GM12892 (cell line): Measurements from ENCODE around the gene HSPB8.

Experiments
- POLR2A ChIP-seq: IDR thresholded peaks from 2 replicates; pipeline ENCODE4 v1.6.1; 2011; ENCODE audit warnings: low read depth, low read length, control low read depth
- POLR2AphosphoS5 ChIP-seq: IDR thresholded peaks from 2 replicates; pipeline ENCODE4 v1.6.1; 2011; ENCODE audit warnings: low read depth, low read length, control low read depth
- TAF1 ChIP-seq: IDR thresholded peaks from 2 replicates; pipeline ENCODE4 v1.6.1; 2011; ENCODE audit warnings: low read depth, mild to moderate bottlenecking, control low read depth, low read length, borderline replicate concordance

- TF ChIP-seq POLR2AphosphoS5 (no peak), TAF1 (no peak), POLR2A (no peak)
Measured at GRCh38 chr12:119216084-119216483, 37.4 kb downstream of the HSPB8 start.
